Activated T-helper 2 cell treated with anti-CD3 and anti-CD28 coated beads, Interferon-gamma antibody, Interleukin-2, Interleukin-4, amounts not matched to agents 10 μg/mL and 5 μg/mL and 100 μg/mL, durations not matched to agents 14 hours and 24 hours and 36 hours (primary cell): ENCODE results near the gene ZSCAN1. TPM values are rescaled to one million over a fixed set of nuclear protein-coding genes. Genes with fewer than 3 reads are reported as not detected.

Experiments used
- DNase-seq: peaks from one replicate; pipeline ENCODE4 v3.0.0; 2021; ENCODE audit warnings: low spot score
- H3K27ac Mint-ChIP-seq: one replicate; pipeline ENCODE4 v1.8.0; 2021; ENCODE audit warnings: mixed read lengths
- H3K27me3 Mint-ChIP-seq: one replicate; pipeline ENCODE4 v1.8.0; 2021; ENCODE audit warnings: low read depth, mixed read lengths
- H3K36me3 Mint-ChIP-seq: one replicate; pipeline ENCODE4 v1.8.0; 2021; ENCODE audit warnings: low read depth, mixed read lengths
- H3K4me1 Mint-ChIP-seq: one replicate; pipeline ENCODE4 v1.8.0; 2021; ENCODE audit warnings: low read depth, mixed read lengths
- H3K4me3 Mint-ChIP-seq: one replicate; pipeline ENCODE4 v1.8.0; 2021; ENCODE audit warnings: low read depth, mild to moderate bottlenecking, moderate library complexity, mixed read lengths
- H3K9me3 Mint-ChIP-seq: one replicate; pipeline ENCODE4 v1.8.0; 2021; ENCODE audit warnings: mixed read lengths
- intact Hi-C: fragments of 100-400 bp; cut with micrococcal nuclease; formaldehyde crosslinking; loops from one replicate; pipeline ENCODE4 v1.15.1; 2023
- total RNA-seq: library from RNA; stranded (reverse); gene quantifications from 2 replicates; pipeline ENCODE4 v1.2.3, GENCODE V29; 2022

ZSCAN1 gene
- total RNA-seq, 1 donor from 2014 or later, result not detected

- Mint-ChIP-seq H3K4me3 (no peak overlapping the region), H3K27ac (no peak overlapping the region), H3K9me3 (peaks cover 77% of the 10 kb centered on the region), H3K4me1 (no peaks in the 10 kb centered on the region), H3K27me3 (no peaks in the 10 kb centered on the region), H3K36me3 (peaks cover 11% of the 10 kb centered on the region)
- DNase-seq, result no peak
- intact Hi-C loops, result no loop called here
Measured at GRCh38 chr19:58063712-58064111, 29.9 kb downstream of the ZSCAN1 start.

- peaks cover 71% of the 10 kb centered on the region for H3K9me3 Mint-ChIP-seq
- peaks cover 9% of the 10 kb centered on the region for H3K36me3 Mint-ChIP-seq
Measured at GRCh38 chr19:58067240-58067912, 33.6 kb downstream of the ZSCAN1 start.

GRCh38 chr19:58079792-58080191 is 46.0 kb downstream of the ZSCAN1 start:
- Mint-ChIP-seq H3K27me3 (no peaks in the 10 kb centered on the region), H3K36me3 (peaks cover 7% of the 10 kb centered on the region), H3K27ac (no peak overlapping the region), H3K4me3 (no peak overlapping the region), H3K9me3 (peaks cover 54% of the 10 kb centered on the region), H3K4me1 (no peaks in the 10 kb centered on the region)
- intact Hi-C loops, result no loop called here
- DNase-seq, result no peak

More at GRCh38 chr19:58067240-58067912, 33.6 kb downstream of the ZSCAN1 start:
- H3K4me3 Mint-ChIP-seq, result no peak overlapping the region
- intact Hi-C loops, result no loop called here
- H3K27ac Mint-ChIP-seq, result no peak overlapping the region
- H3K27me3 Mint-ChIP-seq, result no peaks in the 10 kb centered on the region
- DNase-seq, result no peak
- no peaks in the 10 kb centered on the region for H3K4me1 Mint-ChIP-seq

- Mint-ChIP-seq H3K36me3 (peaks cover 7% of the 10 kb centered on the region), H3K27ac (no peak overlapping the region), H3K9me3 (peaks cover 55% of the 10 kb centered on the region), H3K4me3 (no peak overlapping the region), H3K4me1 (no peaks in the 10 kb centered on the region), H3K27me3 (no peaks in the 10 kb centered on the region)
- intact Hi-C loops, result no loop called here
- no peak for DNase-seq
Measured at GRCh38 chr19:58083021-58083420, 49.2 kb downstream of the ZSCAN1 start.

- H3K4me1 Mint-ChIP-seq, result no peaks in the 10 kb centered on the region
- no peak overlapping the region for H3K27ac Mint-ChIP-seq
- H3K27me3 Mint-ChIP-seq, result no peaks in the 10 kb centered on the region
- peaks cover 58% of the 10 kb centered on the region for H3K9me3 Mint-ChIP-seq
- no peak for DNase-seq
- intact Hi-C loops, result no loop called here
- no peak overlapping the region for H3K4me3 Mint-ChIP-seq
- peaks cover 7% of the 10 kb centered on the region for H3K36me3 Mint-ChIP-seq
Measured at GRCh38 chr19:58084596-58085347, 50.9 kb downstream of the ZSCAN1 start.

- Mint-ChIP-seq H3K9me3 (peaks cover 58% of the 10 kb centered on the region), H3K4me3 (no peak overlapping the region), H3K4me1 (no peaks in the 10 kb centered on the region), H3K27ac (no peak overlapping the region), H3K27me3 (no peaks in the 10 kb centered on the region), H3K36me3 (peaks cover 7% of the 10 kb centered on the region)
- intact Hi-C loops, result no loop called here
- no peak for DNase-seq
Measured at GRCh38 chr19:58085348-58085875, 51.6 kb downstream of the ZSCAN1 start.

- Mint-ChIP-seq H3K9me3 (peaks cover 47% of the 10 kb centered on the region), H3K27me3 (no peaks in the 10 kb centered on the region), H3K4me1 (no peaks in the 10 kb centered on the region), H3K27ac (no peak overlapping the region), H3K4me3 (no peak overlapping the region), H3K36me3 (peaks cover 3% of the 10 kb centered on the region)
- no peak for DNase-seq
- intact Hi-C loops, result no loop called here
Measured at GRCh38 chr19:58086825-58087710, 53.2 kb downstream of the ZSCAN1 start.

GRCh38 chr19:58088521-58089052 is 54.8 kb downstream of the ZSCAN1 start:
- Mint-ChIP-seq H3K4me1 (no peaks in the 10 kb centered on the region), H3K36me3 (peaks cover 6% of the 10 kb centered on the region)
- no peak for DNase-seq

GRCh38 chr19:58089846-58090245 is 56.0 kb downstream of the ZSCAN1 start:
- Mint-ChIP-seq H3K4me3 (no peak overlapping the region), H3K27me3 (no peaks in the 10 kb centered on the region), H3K9me3 (peaks cover 37% of the 10 kb centered on the region), H3K4me1 (no peaks in the 10 kb centered on the region), H3K36me3 (peaks cover 4% of the 10 kb centered on the region), H3K27ac (no peak overlapping the region)
- no peak for DNase-seq
- intact Hi-C loops, result no loop called here

More at GRCh38 chr19:58088521-58089052, 54.8 kb downstream of the ZSCAN1 start:
- intact Hi-C loops, result no loop called here
- Mint-ChIP-seq H3K9me3 (peaks cover 43% of the 10 kb centered on the region), H3K4me3 (no peak overlapping the region), H3K27me3 (no peaks in the 10 kb centered on the region), H3K27ac (no peak overlapping the region)

GRCh38 chr19:58091251-58091995 is 57.6 kb downstream of the ZSCAN1 start:
- intact Hi-C loops, result no loop called here
- H3K27ac Mint-ChIP-seq, result no peak overlapping the region

GRCh38 chr19:58093071-58093470 is 59.2 kb downstream of the ZSCAN1 start:
- H3K27ac Mint-ChIP-seq, result no peak overlapping the region
- no peak for DNase-seq

More at GRCh38 chr19:58091251-58091995, 57.6 kb downstream of the ZSCAN1 start:
- Mint-ChIP-seq H3K27me3 (no peaks in the 10 kb centered on the region), H3K9me3 (peaks cover 39% of the 10 kb centered on the region), H3K4me1 (no peaks in the 10 kb centered on the region), H3K4me3 (no peak overlapping the region), H3K36me3 (peaks cover 4% of the 10 kb centered on the region)
- DNase-seq, result no peak

GRCh38 chr19:58095328-58095727 is 61.5 kb downstream of the ZSCAN1 start:
- no peak for DNase-seq
- Mint-ChIP-seq H3K9me3 (peaks cover 42% of the 10 kb centered on the region), H3K4me3 (no peak overlapping the region), H3K27ac (no peak overlapping the region), H3K4me1 (no peaks in the 10 kb centered on the region), H3K36me3 (peaks cover 4% of the 10 kb centered on the region), H3K27me3 (no peaks in the 10 kb centered on the region)
- intact Hi-C loops, result no loop called here

More at GRCh38 chr19:58093071-58093470, 59.2 kb downstream of the ZSCAN1 start:
- Mint-ChIP-seq H3K4me1 (no peaks in the 10 kb centered on the region), H3K4me3 (no peak overlapping the region), H3K36me3 (peaks cover 4% of the 10 kb centered on the region), H3K27me3 (no peaks in the 10 kb centered on the region), H3K9me3 (peaks cover 41% of the 10 kb centered on the region)
- intact Hi-C loops, result no loop called here
